Testis (tissue), 2 donors: ENCODE data around the gene PGP.
"Not testable (repeated sequence)": the region's sequence is repeated elsewhere in the genome, so short reads cannot be mapped to it uniquely, and the experiment has no call there.

Source experiments
- CTCF ChIP-seq, 3 experiments: fragments of 450-650 bp in 2 of 3; fragments of 200-600 bp in 1 of 3; sonication (generic) in 1 of 3; IDR thresholded peaks; one replicate each; pipeline ENCODE4 v1.5.1; 2016 to 2019; ENCODE audit warnings: antibody characterized with exemption in 3 of 3, mild to moderate bottlenecking in 2 of 3, moderate library complexity in 1 of 3
- POLR2A ChIP-seq: fragments of 450-650 bp; IDR thresholded peaks from one replicate; pipeline ENCODE4 v1.6.1; 2017; ENCODE audit warnings: antibody characterized with exemption, mild to moderate bottlenecking, moderate library complexity

- not testable (repeated sequence) for TF ChIP-seq CTCF (IDR thresholded peaks at IDR 0.05); POLR2A
Observed at GRCh38 chr16:2203119-2203688, 11.4 kb downstream of the PGP start.
